IMR-90 (cell line): ENCODE data around the gene SUGCT. TPM values are rescaled to one million over a fixed set of nuclear protein-coding genes. Genes with fewer than 3 reads are reported as not detected.

Experiments used
- ATAC-seq: fragments of 200-7000 bp; cut with Tn5 transposase; 2 replicates; pipeline ENCODE4 v1.9.1; 2020; ENCODE audit warnings: low read depth, mild to moderate bottlenecking, moderate library complexity
- BruUV-seq: library from RNA; stranded (reverse); fragments of 400-500 nt; replicated peaks from 2 replicates; lab custom pipeline; 2021; lab: Mats Ljungman, UMichigan
- CTCF ChIA-PET: fragments of 300-600 bp; formaldehyde crosslinking; extraction: SDS; loops from one replicate; lab custom pipeline; 2021; ENCODE audit warnings: antibody characterized with exemption; lab: Yijun Ruan, JAX
- POLR2A ChIA-PET: fragments of 300-600 bp; sonication (Branson Sonifier 250); formaldehyde crosslinking; loops from one replicate; lab custom pipeline; 2022; ENCODE audit warnings: antibody characterized with exemption; ENCODE audit not compliant: unreplicated experiment; lab: Charles Lee
- DNase-seq: peaks from one replicate; pipeline ENCODE4 v3.0.0; 2013
- H2AFZ ChIP-seq: replicated peaks from 2 replicates; pipeline ENCODE3; 2013; ENCODE audit warnings: low read length, mild to moderate bottlenecking; ENCODE audit not compliant: poor library complexity
- H2AK5ac ChIP-seq: 2 replicates; pipeline ENCODE4 v1.6.1; 2013; ENCODE audit warnings: low read depth, low read length, inconsistent platforms
- H2AK9ac ChIP-seq: replicated peaks from 2 replicates; pipeline ENCODE3; 2013; ENCODE audit warnings: mild to moderate bottlenecking, low read depth, low read length, moderate library complexity; ENCODE audit not compliant: poor library complexity
- H2BK120ac ChIP-seq: 2 replicates; pipeline ENCODE4 v1.6.1; 2013; ENCODE audit warnings: low read depth, low read length, inconsistent platforms
- H2BK15ac ChIP-seq: 3 replicates; pipeline ENCODE4 v1.6.1; 2013; ENCODE audit warnings: low read depth, low read length, inconsistent platforms
- H2BK20ac ChIP-seq: 2 replicates; pipeline ENCODE4 v1.6.1; 2013; ENCODE audit warnings: low read depth, mild to moderate bottlenecking, inconsistent platforms, low read length, moderate library complexity
- H2BK5ac ChIP-seq: 2 replicates; pipeline ENCODE4 v1.6.1; 2013; ENCODE audit warnings: mild to moderate bottlenecking, low read depth, low read length, inconsistent platforms; ENCODE audit not compliant: poor library complexity, severe bottlenecking
- H3K14ac ChIP-seq: replicated peaks from 2 replicates; pipeline ENCODE4 v1.6.1; 2013; ENCODE audit warnings: low read depth, low read length, inconsistent platforms
- H3K18ac ChIP-seq: 2 replicates; pipeline ENCODE4 v1.6.1; 2013; ENCODE audit warnings: low read depth, low read length, control low read depth
- H3K23ac ChIP-seq: 2 replicates; pipeline ENCODE4 v1.6.1; 2013; ENCODE audit warnings: low read depth, low read length, inconsistent platforms
- H3K27ac ChIP-seq: 2 replicates; pipeline ENCODE4 v1.5.1; 2013; ENCODE audit warnings: mild to moderate bottlenecking, control low read depth, low read length; ENCODE audit not compliant: insufficient read depth
- H3K27me3 ChIP-seq: 2 replicates; pipeline ENCODE4 v1.6.1; 2013; ENCODE audit warnings: low read length; ENCODE audit not compliant: control insufficient read depth, insufficient read depth
- H3K36me3 ChIP-seq: 2 replicates; pipeline ENCODE4 v1.6.1; 2013; ENCODE audit warnings: low read length, mixed read lengths; ENCODE audit not compliant: control insufficient read depth, insufficient read depth
- H3K4ac ChIP-seq: 2 replicates; pipeline ENCODE4 v1.6.1; 2013; ENCODE audit warnings: low read depth, low read length, inconsistent platforms
- H3K4me1 ChIP-seq: 2 replicates; pipeline ENCODE4 v1.6.1; 2013; ENCODE audit warnings: low read length, mixed read lengths; ENCODE audit not compliant: control insufficient read depth, insufficient read depth
- H3K4me2 ChIP-seq: 2 replicates; pipeline ENCODE4 v1.6.1; 2013; ENCODE audit warnings: low read depth, mild to moderate bottlenecking, control low read depth, low read length, moderate library complexity
- H3K4me3 ChIP-seq: 2 replicates; pipeline ENCODE4 v1.5.1; 2013; ENCODE audit warnings: low read depth, mild to moderate bottlenecking, control low read depth, low read length, moderate library complexity; ENCODE audit not compliant: insufficient read depth
- H3K56ac ChIP-seq: 2 replicates; pipeline ENCODE4 v1.6.1; 2013; ENCODE audit warnings: low read length, inconsistent platforms; ENCODE audit not compliant: insufficient read depth; ENCODE audit errors: extremely low read depth
- H3K79me1 ChIP-seq, 2 experiments: 2 replicates each; pipeline ENCODE4 v1.6.1; 2013; ENCODE audit warnings: low read length in 2 of 2, inconsistent platforms in 1 of 2, low read depth in 1 of 2
- H3K9ac ChIP-seq: 2 replicates; pipeline ENCODE4 v1.6.1; 2013; ENCODE audit warnings: low read depth, low read length, control low read depth
- H3K9me1 ChIP-seq: 2 replicates; pipeline ENCODE4 v1.6.1; 2013; ENCODE audit warnings: low read length, inconsistent platforms; ENCODE audit not compliant: insufficient read depth
- H3K9me3 ChIP-seq: 2 replicates; pipeline ENCODE4 v1.6.1; 2013; ENCODE audit warnings: low read length; ENCODE audit not compliant: control insufficient read depth, insufficient read depth
- H4K20me1 ChIP-seq: 2 replicates; pipeline ENCODE4 v1.6.1; 2013; ENCODE audit warnings: low read length, inconsistent platforms; ENCODE audit not compliant: insufficient read depth
- H4K5ac ChIP-seq: 2 replicates; pipeline ENCODE4 v1.6.1; 2013; ENCODE audit warnings: mild to moderate bottlenecking, low read depth, low read length, control low read depth
- H4K8ac ChIP-seq, 2 experiments: 2 replicates each; pipeline ENCODE4 v1.6.1; 2013; ENCODE audit warnings: low read depth in 2 of 2, low read length in 2 of 2, control low read depth in 1 of 2, inconsistent platforms in 1 of 2
- H4K91ac ChIP-seq: 2 replicates; pipeline ENCODE4 v1.6.1; 2013; ENCODE audit warnings: low read depth, low read length, inconsistent platforms; ENCODE audit not compliant: insufficient read depth
- BHLHE40 ChIP-seq: fragments of 150-350 bp; IDR thresholded peaks from 2 replicates; pipeline ENCODE4 v1.6.1; 2016; ENCODE audit warnings: mild to moderate bottlenecking, low read depth, low read length
- CEBPB ChIP-seq: IDR thresholded peaks from 2 replicates; pipeline ENCODE4 v1.6.1; 2012; ENCODE audit warnings: low read depth, low read length, improper control_type of control experiment
- CHD1 ChIP-seq: IDR thresholded peaks from 2 replicates; pipeline ENCODE4 v1.6.1; 2012; ENCODE audit warnings: low read depth, low read length, improper control_type of control experiment
- CTCF ChIP-seq: conservative IDR thresholded peaks from 2 replicates; pipeline ENCODE4 v1.5.1; 2012; ENCODE audit warnings: mild to moderate bottlenecking, low read depth, low read length, improper control_type of control experiment
- ELK1 ChIP-seq: fragments of 150-350 bp; IDR thresholded peaks from 2 replicates; pipeline ENCODE4 v1.6.1; 2016; ENCODE audit warnings: low read depth, mild to moderate bottlenecking, low read length, moderate library complexity, borderline replicate concordance
- FOS ChIP-seq: fragments of 150-350 bp; IDR thresholded peaks from 2 replicates; pipeline ENCODE4 v1.6.1; 2016; ENCODE audit warnings: low read depth, low read length
- MAFK ChIP-seq: IDR thresholded peaks from 2 replicates; pipeline ENCODE4 v1.6.1; 2012; ENCODE audit warnings: low read depth, low read length, improper control_type of control experiment
- MAZ ChIP-seq: IDR thresholded peaks from 2 replicates; pipeline ENCODE4 v1.6.1; 2012; ENCODE audit warnings: low read depth, mild to moderate bottlenecking, low read length, improper control_type of control experiment, moderate library complexity, borderline replicate concordance
- MXI1 ChIP-seq: IDR thresholded peaks from 2 replicates; pipeline ENCODE4 v1.6.1; 2012; ENCODE audit warnings: low read depth, mild to moderate bottlenecking, low read length, moderate library complexity, borderline replicate concordance
- NFE2L2 ChIP-seq: fragments of 150-350 bp; IDR thresholded peaks from 2 replicates; pipeline ENCODE4 v1.6.1; 2016; ENCODE audit warnings: low read depth, mild to moderate bottlenecking, low read length
- POLR2A ChIP-seq: IDR thresholded peaks from 2 replicates; pipeline ENCODE4 v1.6.1; 2012; ENCODE audit warnings: mild to moderate bottlenecking, low read depth, low read length
- RAD21 ChIP-seq: IDR thresholded peaks from 2 replicates; pipeline ENCODE4 v1.6.1; 2012; ENCODE audit warnings: low read length, improper control_type of control experiment
- RCOR1 ChIP-seq: IDR thresholded peaks from 2 replicates; pipeline ENCODE4 v1.6.1; 2012; ENCODE audit warnings: mild to moderate bottlenecking, low read length, improper control_type of control experiment; ENCODE audit not compliant: insufficient replicate concordance
- RFX5 ChIP-seq: IDR thresholded peaks from 2 replicates; pipeline ENCODE4 v1.8.0; 2012; ENCODE audit warnings: low read depth, mild to moderate bottlenecking, low read length, moderate library complexity
- SMC3 ChIP-seq: fragments of 150-350 bp; IDR thresholded peaks from 2 replicates; pipeline ENCODE4 v1.6.1; 2016; ENCODE audit warnings: low read depth, mild to moderate bottlenecking, antibody characterized with exemption, low read length, moderate library complexity
- USF2 ChIP-seq: fragments of 150-350 bp; IDR thresholded peaks from 2 replicates; pipeline ENCODE4 v1.6.1; 2017; ENCODE audit warnings: mild to moderate bottlenecking, antibody characterized with exemption, low read length, low read depth
- WGBS, 2 experiments: methylation state at CpG; one replicate each; pipeline versions ENCODE4 v1.1.5 to v1.1.7; 2013; ENCODE audit warnings: missing lambda C conversion rate in 2 of 2; ENCODE audit not compliant: insufficient read length in 1 of 2; ENCODE audit errors: extremely low coverage in 2 of 2; 5-methylcytosine and 5-hydroxymethylcytosine counted together
- dilution Hi-C: fragments of 300-500 bp; cut with HindIII; formaldehyde crosslinking; loops from one replicate; pipeline ENCODE4 v1.14.3; 2018; ENCODE audit warnings: low sequenced_read_pairs; ENCODE audit not compliant: unreplicated experiment
- in situ Hi-C: fragments of 300-500 bp; cut with MboI; formaldehyde crosslinking; loops from 3 replicates; pipeline ENCODE4 v1.14.3; 2019; ENCODE audit warnings: low sequenced_read_pairs, inconsistent platforms, mixed read lengths
- intact Hi-C: fragments of 100-400 bp; cut with micrococcal nuclease; formaldehyde crosslinking; loops from 2 replicates; pipeline ENCODE4 v1.10.0; 2022
- polyA plus RNA-seq, 3 experiments: library from polyadenylated mRNA; depleted of rRNA; stranded (reverse); fragments of >200 nt; gene quantifications; 2 replicates each; pipeline ENCODE4 v1.2.3, GENCODE V29; 2012; ENCODE audit warnings: low replicate concordance in 1 of 3
- total RNA-seq: library from RNA; depleted of rRNA; stranded (reverse); fragments of >200 nt; gene quantifications from 2 replicates; pipeline ENCODE4 v1.2.3, GENCODE V29; 2012

Gene SUGCT
- total and polyA plus RNA-seq, 2 of the 4 experiments (the other 2 are of a cell fraction) = 5.9 to 8.3 TPM

- Histone ChIP-seq H3K27me3 (no peaks in the 10 kb centered on the region), H2BK20ac (no peak overlapping the region), H3K14ac (no peak overlapping the region), H3K23ac (no peak overlapping the region), H3K27ac (no peak overlapping the region), H3K4me2 (no peak overlapping the region), H3K4ac (no peak overlapping the region), H3K36me3 (no peaks in the 10 kb centered on the region), H3K9ac (no peak overlapping the region), H2AFZ (no peak overlapping the region), H4K91ac (no peak overlapping the region), H2AK9ac (no peak overlapping the region), H4K8ac (no peak overlapping the region), H2AK5ac (no peak overlapping the region), H3K18ac (no peak overlapping the region), H3K9me3 (no peaks in the 10 kb centered on the region), H3K9me1 (no peaks in the 10 kb centered on the region), H3K4me1 (peaks cover 4% of the 10 kb centered on the region; the same call in 1 of the 2 replicates), H2BK120ac (0 out of 2 replicates have a peak overlapping the region, but pooled peaks have one; percentile 40), H4K20me1 (no peaks in the 10 kb centered on the region), H4K5ac (no peak overlapping the region), H2BK5ac (no peak overlapping the region), H3K4me3 (no peak overlapping the region), H3K56ac (no peak overlapping the region), H2BK15ac (peak overlapping the region; percentile 72; the same call in 2 of the 3 replicates), H3K79me1 (no peaks in the 10 kb centered on the region)
- no TSS peak for BruUV-seq
- in situ Hi-C loops (loop anchor here (10.0 kb wide), 3 partner anchors 371 to 1481 kb away; no protein-coding TSS in a partner anchor), intact Hi-C loops (loop anchor here (10.0 kb wide), 2 partner anchors 821 to 1501 kb away; no protein-coding TSS in a partner anchor), dilution Hi-C loops (no loop called here)
- POLR2A ChIA-PET = no interaction called here
- CTCF ChIA-PET = no interaction called here
- 90% methylated on average over 2 of the region's 4 CpGs; no CpG with 5 or more reads in 1 of the 2 experiments for WGBS, 2 experiments
- TF ChIP-seq MXI1 = no peak
- no peak for TF ChIP-seq FOS
- TF ChIP-seq CHD1 = no peak
- TF ChIP-seq USF2 = no peak
- no peak for TF ChIP-seq RFX5
- no peak for TF ChIP-seq RCOR1
- TF ChIP-seq RAD21 = no peak
- no peak for TF ChIP-seq ELK1
- no peak for TF ChIP-seq CEBPB
- no peak for TF ChIP-seq MAFK
- TF ChIP-seq SMC3 = no peak
- no peak for TF ChIP-seq POLR2A
- no peak for TF ChIP-seq MAZ
- TF ChIP-seq BHLHE40 = no peak
- no peak for TF ChIP-seq CTCF
- TF ChIP-seq NFE2L2 = no peak
- ATAC-seq (no peak), DNase-seq (no peak)
These were observed 99.2 kb downstream of the SUGCT start for GRCh38 chr7:40234046-40234445.
